AG20443 (cell line): Measurements from ENCODE around the gene ID3.

Experiments
- DNase-seq: peaks from one replicate; pipeline ENCODE4 v3.0.0; 2012; ENCODE audit warnings: low spot score, mixed read lengths

Gene ID3

GRCh38 chr1:23559136-23559984, at the start of gene ID3:
ID3 (minus strand) TSS chr1:23559501; CDS start chr1:23559426, 75 bp downstream.
- peak; percentile 89 for DNase-seq

- DNase-seq, result no peak
These were observed 48.6 kb upstream of the ID3 start for GRCh38 chr1:23607944-23608343.

GRCh38 chr1:23601968-23602876, 42.9 kb upstream of the ID3 start:
- no peak for DNase-seq

GRCh38 chr1:23601135-23601967, 42.0 kb upstream of the ID3 start:
- no peak for DNase-seq

- no peak for DNase-seq
These were observed 41.0 kb upstream of the ID3 start for GRCh38 chr1:23600283-23600682.

GRCh38 chr1:23599125-23599524, 39.8 kb upstream of the ID3 start:
- DNase-seq, result no peak

GRCh38 chr1:23598424-23598823, 39.1 kb upstream of the ID3 start:
- no peak for DNase-seq

GRCh38 chr1:23597635-23598388, 38.5 kb upstream of the ID3 start:
- DNase-seq, result no peak

GRCh38 chr1:23596382-23597358, 37.4 kb upstream of the ID3 start:
- DNase-seq, result no peak

GRCh38 chr1:23594927-23595353, 35.6 kb upstream of the ID3 start:
- DNase-seq, result no peak

GRCh38 chr1:23594149-23594907, 35.0 kb upstream of the ID3 start:
- DNase-seq, result no peak

GRCh38 chr1:23593556-23594148, 34.4 kb upstream of the ID3 start:
- no peak for DNase-seq

- no peak for DNase-seq
These were observed 33.8 kb upstream of the ID3 start for GRCh38 chr1:23593042-23593521.

- DNase-seq, result no peak
These were observed 33.0 kb upstream of the ID3 start for GRCh38 chr1:23592209-23592892.

GRCh38 chr1:23591460-23592208, 32.3 kb upstream of the ID3 start:
- DNase-seq, result no peak

- no peak for DNase-seq
These were observed 30.9 kb upstream of the ID3 start for GRCh38 chr1:23590058-23590783.

- DNase-seq, result no peak
These were observed 30.3 kb upstream of the ID3 start for GRCh38 chr1:23589585-23589986.
